Endothelial cell (in vitro differentiated cells): ENCODE data around the gene TMEM151A. TPM values are rescaled to one million over a fixed set of nuclear protein-coding genes. Genes with fewer than 3 reads are reported as not detected.

ENCODE experiments used
- DNase-seq: peaks from one replicate; pipeline ENCODE4 v3.0.0; 2021; ENCODE audit warnings: low spot score
- H3K27ac Mint-ChIP-seq: one replicate; pipeline ENCODE4 v1.8.0; 2021; ENCODE audit warnings: mixed read lengths, inconsistent platforms; ENCODE audit not compliant: unreplicated experiment
- H3K27me3 Mint-ChIP-seq: one replicate; pipeline ENCODE4 v1.8.0; 2021; ENCODE audit warnings: mild to moderate bottlenecking, moderate library complexity, mixed read lengths, inconsistent platforms; ENCODE audit not compliant: unreplicated experiment
- H3K36me3 Mint-ChIP-seq: one replicate; pipeline ENCODE4 v1.8.0; 2021; ENCODE audit warnings: mild to moderate bottlenecking, low read depth, mixed read lengths, inconsistent platforms; ENCODE audit not compliant: unreplicated experiment
- H3K4me1 Mint-ChIP-seq: one replicate; pipeline ENCODE4 v1.8.0; 2021; ENCODE audit warnings: mild to moderate bottlenecking, mixed read lengths, inconsistent platforms; ENCODE audit not compliant: unreplicated experiment
- H3K4me3 Mint-ChIP-seq: one replicate; pipeline ENCODE4 v1.8.0; 2021; ENCODE audit warnings: mild to moderate bottlenecking, mixed read lengths, inconsistent platforms; ENCODE audit not compliant: unreplicated experiment
- H3K9me3 Mint-ChIP-seq: one replicate; pipeline ENCODE4 v1.8.0; 2021; ENCODE audit warnings: mixed read lengths, inconsistent platforms; ENCODE audit not compliant: unreplicated experiment
- CTCF ChIP-seq: fragments of 200-600 bp; sonication (generic); IDR thresholded peaks from one replicate; pipeline ENCODE4 v1.5.0; 2021; ENCODE audit warnings: antibody characterized with exemption; ENCODE audit not compliant: unreplicated experiment
- total RNA-seq: library from RNA; stranded (reverse); fragmentation: NEBNext Ultra II Directional; extraction: Animal tissue kit (Norgen Biotek cat#: 25700); gene quantifications from one replicate; pipeline ENCODE4 v1.2.1, GENCODE V29; 2021; ENCODE audit not compliant: unreplicated experiment

TMEM151A gene
- total RNA-seq, 1 donor from 2014 or later = not detected

GRCh38 chr11:66322732-66323427 is 31.2 kb downstream of the TMEM151A start:
- H3K27ac Mint-ChIP-seq = peak overlapping the region; percentile 70
- no peak overlapping the region for H3K4me3 Mint-ChIP-seq
- no peak for TF ChIP-seq CTCF
- H3K9me3 Mint-ChIP-seq = no peaks in the 10 kb centered on the region
- DNase-seq = no peak
- H3K27me3 Mint-ChIP-seq = peaks cover 12% of the 10 kb centered on the region
- H3K4me1 Mint-ChIP-seq = peaks cover 20% of the 10 kb centered on the region
- peaks cover 5% of the 10 kb centered on the region for H3K36me3 Mint-ChIP-seq

- no peak for DNase-seq
- Mint-ChIP-seq H3K4me1 (peaks cover 23% of the 10 kb centered on the region), H3K36me3 (peaks cover 7% of the 10 kb centered on the region), H3K27me3 (peaks cover 15% of the 10 kb centered on the region), H3K27ac (peak overlapping the region; percentile 70), H3K9me3 (no peaks in the 10 kb centered on the region), H3K4me3 (peak overlapping the region; percentile 65)
- no peak for TF ChIP-seq CTCF
Observed at GRCh38 chr11:66323684-66324083, 32.0 kb downstream of the TMEM151A start.

- Mint-ChIP-seq H3K4me1 (peaks cover 22% of the 10 kb centered on the region), H3K4me3 (no peak overlapping the region), H3K9me3 (no peaks in the 10 kb centered on the region), H3K27ac (no peak overlapping the region), H3K27me3 (peaks cover 16% of the 10 kb centered on the region), H3K36me3 (peaks cover 8% of the 10 kb centered on the region)
- TF ChIP-seq CTCF = no peak
- no peak for DNase-seq
Observed at GRCh38 chr11:66324664-66325063, 33.0 kb downstream of the TMEM151A start.

GRCh38 chr11:66325263-66325671 is 33.6 kb downstream of the TMEM151A start:
- H3K36me3 Mint-ChIP-seq = peaks cover 8% of the 10 kb centered on the region
- H3K27me3 Mint-ChIP-seq = peaks cover 16% of the 10 kb centered on the region
- no peak overlapping the region for H3K4me3 Mint-ChIP-seq
- no peak overlapping the region for H3K27ac Mint-ChIP-seq
- H3K4me1 Mint-ChIP-seq = peaks cover 22% of the 10 kb centered on the region
- no peaks in the 10 kb centered on the region for H3K9me3 Mint-ChIP-seq
- TF ChIP-seq CTCF = no peak
- no peak for DNase-seq

GRCh38 chr11:66326261-66327111 is 34.8 kb downstream of the TMEM151A start:
- H3K27me3 Mint-ChIP-seq = peaks cover 13% of the 10 kb centered on the region
- peaks cover 22% of the 10 kb centered on the region for H3K4me1 Mint-ChIP-seq
- peaks cover 8% of the 10 kb centered on the region for H3K36me3 Mint-ChIP-seq
- no peak for DNase-seq
- no peak overlapping the region for H3K4me3 Mint-ChIP-seq
- H3K9me3 Mint-ChIP-seq = no peaks in the 10 kb centered on the region
- H3K27ac Mint-ChIP-seq = no peak overlapping the region
- no peak for TF ChIP-seq CTCF
